ENCODE measurements around the gene BOLA3.

The BOLA3 gene

DNA sequence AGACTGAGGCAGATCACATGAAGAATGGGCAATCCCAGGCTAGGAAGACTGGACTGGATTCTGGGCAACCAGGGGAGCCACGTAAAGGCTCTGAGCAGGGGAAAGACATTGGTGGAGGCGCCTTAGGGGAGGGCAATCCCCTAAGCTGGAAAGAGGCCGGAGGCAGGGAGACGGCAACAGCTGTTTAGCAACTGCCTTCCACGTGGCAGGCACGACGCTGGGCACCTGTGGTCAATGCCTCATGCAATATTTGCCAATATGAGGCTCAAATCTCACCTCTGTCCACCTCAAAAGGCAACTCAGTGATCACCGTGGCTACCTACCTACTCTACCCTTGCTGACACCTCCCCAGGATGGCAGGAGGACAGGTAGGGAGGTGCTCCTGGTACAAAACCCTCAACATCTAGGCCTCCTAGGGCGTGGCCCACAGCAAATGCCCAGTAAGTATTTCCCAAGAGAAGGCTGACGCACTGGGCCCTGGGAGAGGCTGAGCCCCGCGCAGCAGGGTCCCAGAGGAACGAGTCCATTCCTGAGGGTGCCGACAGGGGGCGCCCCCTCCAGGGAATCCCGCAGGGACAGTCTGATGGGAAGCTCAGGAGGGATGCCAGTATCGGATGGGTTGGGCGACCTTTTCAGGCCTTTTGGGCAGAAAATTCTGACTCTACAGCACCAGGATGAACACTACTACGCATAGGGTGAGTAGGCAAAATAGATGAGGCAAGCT is 8.9 kb downstream of the BOLA3 start:
- no peak overlapping the region for H2BK12ac ChIP-seq (ENCODE audit: low read length in 2 of 2)
- no peak overlapping the region for H2AFZ ChIP-seq (ENCODE audit: low read depth, low read length)
- H2BK120ac ChIP-seq (ENCODE audit: low read depth, low read length): no peak overlapping the region
- H3K9me3 ChIP-seq (ENCODE audit: control insufficient read depth, low read length): no peaks in the 10 kb centered on the region
- DNase-seq: no peak
- H4K8ac ChIP-seq (ENCODE audit: low read length): no peak overlapping the region
- H3K18ac ChIP-seq (ENCODE audit: low read depth in 1 of 2, low read length in 2 of 2): no peak overlapping the region
- H3K14ac ChIP-seq (ENCODE audit: low read length in 2 of 2): no peak overlapping the region
- H3K4me1 ChIP-seq (ENCODE audit: control insufficient read depth, insufficient read depth, low read depth, low read length): no peaks in the 10 kb centered on the region
- H3K4ac ChIP-seq (ENCODE audit: low read depth in 1 of 2, low read length in 2 of 2): no peak overlapping the region
- H3K79me1 ChIP-seq (replicated peaks; ENCODE audit: low read length, poor library complexity, severe bottlenecking): peaks cover 31% of the 10 kb centered on the region
- H3K4me3 ChIP-seq (ENCODE audit: insufficient read depth in 1 of 2, low read depth in 1 of 2, low read length in 2 of 2): no peak overlapping the region
- H2AK5ac ChIP-seq (ENCODE audit: low read length, severe bottlenecking): no peak overlapping the region
- no peak overlapping the region for H4K91ac ChIP-seq (ENCODE audit: low read length)
- H3K23ac ChIP-seq (ENCODE audit: low read length in 2 of 2): no peak overlapping the region
- WGBS: 89% methylated on average over 18 of the region's 19 CpGs
- H3K4me2 ChIP-seq (ENCODE audit: low read length, poor library complexity, severe bottlenecking): no peak overlapping the region
- H3K9ac ChIP-seq (ENCODE audit: low read length): no peak overlapping the region
- peaks cover 38 to 47% of the 10 kb centered on the region in 2 experiments for H3K36me3 ChIP-seq (ENCODE audit: control insufficient read depth in 1 of 2, insufficient read depth in 2 of 2, low read depth in 1 of 2, low read length in 2 of 2)
- H3K27ac ChIP-seq (ENCODE audit: low read length, poor library complexity, severe bottlenecking): no peak overlapping the region
- no peaks in the 10 kb centered on the region for H3K27me3 ChIP-seq (ENCODE audit: control insufficient read depth in 1 of 2, insufficient read depth in 1 of 2, low read length in 2 of 2)
- no peak overlapping the region for H2BK5ac ChIP-seq (ENCODE audit: low read depth, low read length, poor library complexity, severe bottlenecking)
- H2BK15ac ChIP-seq (ENCODE audit: low read depth, poor library complexity, severe bottlenecking): no peak overlapping the region

DNA sequence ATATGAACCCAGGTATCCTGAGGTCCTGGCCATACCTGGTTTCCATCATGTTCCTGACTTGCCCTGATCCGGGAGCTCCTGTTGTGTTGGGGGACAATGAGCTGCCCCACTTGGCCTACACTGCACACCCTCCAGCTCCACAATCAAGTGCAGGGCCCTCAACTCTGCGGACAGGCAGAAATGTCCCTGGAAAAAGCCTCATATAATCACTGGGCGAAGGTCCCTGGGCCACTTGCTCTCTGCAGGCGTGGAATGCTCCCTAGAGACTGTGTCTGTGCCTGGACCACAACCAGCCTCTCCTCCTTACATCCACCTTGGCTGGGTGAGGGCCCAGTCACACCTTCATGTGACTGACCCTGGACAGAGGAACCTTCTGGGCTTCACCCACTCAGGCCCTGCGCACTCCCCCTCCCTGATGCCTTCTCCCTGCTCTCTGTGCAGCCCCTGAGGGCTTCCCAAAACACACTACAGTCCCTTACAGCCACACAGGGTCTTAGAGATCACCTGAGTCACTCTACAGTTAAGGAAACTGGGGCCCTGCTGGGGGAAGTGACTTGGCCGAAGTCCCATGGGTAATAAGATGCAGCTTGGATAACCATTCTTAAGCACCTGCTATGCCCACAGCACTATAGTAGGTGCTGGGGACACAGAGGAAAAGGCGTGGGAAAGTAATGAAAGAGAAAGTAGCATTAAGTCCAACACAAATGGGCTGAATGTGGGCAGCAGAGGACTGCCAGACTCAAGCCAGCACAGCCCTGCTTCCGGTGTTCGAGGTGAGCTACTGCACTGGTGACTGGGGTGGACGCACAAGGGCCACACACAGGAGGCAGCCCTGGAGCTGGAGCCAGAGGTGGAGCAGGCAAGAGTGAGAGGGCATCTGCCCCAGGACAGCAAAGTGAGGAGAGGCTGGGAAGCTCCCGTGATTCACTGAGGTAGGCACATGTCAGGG is 9.8 kb downstream of the BOLA3 start:
- Histone ChIP-seq H3K4me2 (ENCODE audit: low read length, poor library complexity, severe bottlenecking) (no peak overlapping the region), H2BK12ac (ENCODE audit: low read length in 2 of 2) (no peak overlapping the region), H4K91ac (ENCODE audit: low read length) (no peak overlapping the region), H4K8ac (ENCODE audit: low read length) (no peak overlapping the region), H3K4me1 (ENCODE audit: control insufficient read depth, insufficient read depth, low read depth, low read length) (no peaks in the 10 kb centered on the region), H2BK120ac (ENCODE audit: low read depth, low read length) (no peak overlapping the region), H3K18ac (ENCODE audit: low read depth in 1 of 2, low read length in 2 of 2) (no peak overlapping the region), H2BK5ac (ENCODE audit: low read depth, low read length, poor library complexity, severe bottlenecking) (no peak overlapping the region), H3K4me3 (ENCODE audit: insufficient read depth in 1 of 2, low read depth in 1 of 2, low read length in 2 of 2) (no peak overlapping the region), H3K9ac (ENCODE audit: low read length) (no peak overlapping the region), H2AK5ac (ENCODE audit: low read length, severe bottlenecking) (no peak overlapping the region), H3K23ac (ENCODE audit: low read length in 2 of 2) (no peak overlapping the region), H3K27me3 (ENCODE audit: control insufficient read depth in 1 of 2, insufficient read depth in 1 of 2, low read length in 2 of 2) (no peaks in the 10 kb centered on the region), H3K14ac (ENCODE audit: low read length in 2 of 2) (no peak overlapping the region), H2AFZ (ENCODE audit: low read depth, low read length) (no peak overlapping the region), H3K9me3 (ENCODE audit: control insufficient read depth, low read length) (no peaks in the 10 kb centered on the region), H3K4ac (ENCODE audit: low read depth in 1 of 2, low read length in 2 of 2) (no peak overlapping the region), H2BK15ac (ENCODE audit: low read depth, poor library complexity, severe bottlenecking) (no peak overlapping the region), H3K79me1 (replicated peaks; ENCODE audit: low read length, poor library complexity, severe bottlenecking) (peaks cover 31% of the 10 kb centered on the region), H3K36me3 (ENCODE audit: control insufficient read depth in 1 of 2, insufficient read depth in 2 of 2, low read depth in 1 of 2, low read length in 2 of 2) (peaks cover 41 to 48% of the 10 kb centered on the region in 2 experiments), H3K27ac (ENCODE audit: low read length, poor library complexity, severe bottlenecking) (no peak overlapping the region)
- no peak for DNase-seq
- WGBS: 89% methylated on average over 11 of the region's 11 CpGs

DNA sequence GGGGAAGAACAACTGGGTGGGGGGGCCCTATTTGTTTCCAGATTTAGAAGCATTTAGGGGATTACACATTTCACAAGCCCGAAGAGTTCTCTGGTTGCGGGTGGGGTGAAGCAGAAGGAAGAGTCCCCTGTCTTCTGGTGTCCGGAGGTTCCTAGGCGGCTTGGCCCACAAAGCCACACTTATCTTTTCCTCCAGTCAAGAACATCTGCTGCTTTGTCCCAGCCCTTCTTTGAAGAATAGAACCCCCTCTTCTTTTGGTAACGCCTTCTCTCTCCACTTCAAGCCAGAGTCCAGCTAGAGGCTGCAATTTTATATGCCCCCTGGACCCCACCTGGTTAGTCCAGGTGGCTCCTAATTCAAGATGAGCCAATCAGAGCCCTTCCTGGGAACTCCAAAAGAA is 15.8 kb downstream of the BOLA3 start:
- Histone ChIP-seq H3K4me3 (ENCODE audit: insufficient read depth in 1 of 2, low read depth in 1 of 2, low read length in 2 of 2) (no peak overlapping the region), H3K18ac (ENCODE audit: low read depth in 1 of 2, low read length in 2 of 2) (no peak overlapping the region), H3K4me1 (ENCODE audit: control insufficient read depth, insufficient read depth, low read depth, low read length) (peaks cover 3% of the 10 kb centered on the region), H4K8ac (ENCODE audit: low read length) (no peak overlapping the region), H3K14ac (ENCODE audit: low read length in 2 of 2) (no peak overlapping the region), H3K27ac (ENCODE audit: low read length, poor library complexity, severe bottlenecking) (no peak overlapping the region), H2BK120ac (ENCODE audit: low read depth, low read length) (no peak overlapping the region), H3K36me3 (ENCODE audit: control insufficient read depth in 1 of 2, insufficient read depth in 2 of 2, low read depth in 1 of 2, low read length in 2 of 2) (peaks cover 16 to 17% of the 10 kb centered on the region in 2 experiments), H2BK5ac (ENCODE audit: low read depth, low read length, poor library complexity, severe bottlenecking) (no peak overlapping the region), H2AK5ac (ENCODE audit: low read length, severe bottlenecking) (no peak overlapping the region), H2BK12ac (ENCODE audit: low read length in 2 of 2) (no peak overlapping the region), H2BK15ac (ENCODE audit: low read depth, poor library complexity, severe bottlenecking) (peak overlapping the region; percentile 3), H2AFZ (ENCODE audit: low read depth, low read length) (no peak overlapping the region), H3K27me3 (ENCODE audit: control insufficient read depth in 1 of 2, insufficient read depth in 1 of 2, low read length in 2 of 2) (peaks cover 0 to 17% of the 10 kb centered on the region in 2 experiments), H3K9me3 (ENCODE audit: control insufficient read depth, low read length) (no peaks in the 10 kb centered on the region), H3K23ac (ENCODE audit: low read length in 2 of 2) (no peak overlapping the region), H3K4ac (ENCODE audit: low read depth in 1 of 2, low read length in 2 of 2) (no peak overlapping the region), H4K91ac (ENCODE audit: low read length) (no peak overlapping the region), H3K79me1 (replicated peaks; ENCODE audit: low read length, poor library complexity, severe bottlenecking) (peaks cover 3% of the 10 kb centered on the region), H3K4me2 (ENCODE audit: low read length, poor library complexity, severe bottlenecking) (no peak overlapping the region), H3K9ac (ENCODE audit: low read length) (no peak overlapping the region)
- 96% methylated on average over 5 of the region's 5 CpGs for WGBS
- DNase-seq: no peak

Measured in mesenchymal stem cell (in vitro differentiated cells and primary cell).